RCC 7860 (cell line): Measurements from ENCODE around the gene FNDC5.

Experiments used
- DNase-seq: peaks from one replicate; pipeline ENCODE4 v3.0.0-alpha.2; 2015; ENCODE audit warnings: low spot score
- FAIRE-seq: peaks from 2 replicates; lab custom pipeline; 2012; peaks lifted over from hg19 to GRCh38; lab: Jason Lieb, UNC

Gene FNDC5

DNA sequence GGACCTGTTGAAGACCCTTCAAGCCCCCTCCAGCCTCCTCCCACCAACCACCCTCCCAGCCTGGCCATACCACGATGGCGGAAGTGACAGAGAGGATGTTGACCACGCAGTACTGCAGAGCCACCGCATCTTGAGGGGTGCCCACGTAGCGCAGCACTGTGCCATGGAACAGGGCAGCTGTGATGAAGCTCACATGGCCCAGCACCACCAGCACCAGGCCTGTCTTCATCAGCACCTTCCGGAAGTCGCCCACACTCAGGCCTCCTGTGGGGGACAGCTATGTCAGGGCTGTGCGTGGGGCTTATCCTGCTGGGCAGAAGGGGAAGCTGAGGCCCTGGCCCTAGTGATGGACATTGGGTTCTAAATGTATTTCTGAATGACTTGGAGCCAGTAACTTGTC lies 27.3 kb upstream of the FNDC5 start:
- FAIRE-seq (no peak), DNase-seq (no peak)

DNA sequence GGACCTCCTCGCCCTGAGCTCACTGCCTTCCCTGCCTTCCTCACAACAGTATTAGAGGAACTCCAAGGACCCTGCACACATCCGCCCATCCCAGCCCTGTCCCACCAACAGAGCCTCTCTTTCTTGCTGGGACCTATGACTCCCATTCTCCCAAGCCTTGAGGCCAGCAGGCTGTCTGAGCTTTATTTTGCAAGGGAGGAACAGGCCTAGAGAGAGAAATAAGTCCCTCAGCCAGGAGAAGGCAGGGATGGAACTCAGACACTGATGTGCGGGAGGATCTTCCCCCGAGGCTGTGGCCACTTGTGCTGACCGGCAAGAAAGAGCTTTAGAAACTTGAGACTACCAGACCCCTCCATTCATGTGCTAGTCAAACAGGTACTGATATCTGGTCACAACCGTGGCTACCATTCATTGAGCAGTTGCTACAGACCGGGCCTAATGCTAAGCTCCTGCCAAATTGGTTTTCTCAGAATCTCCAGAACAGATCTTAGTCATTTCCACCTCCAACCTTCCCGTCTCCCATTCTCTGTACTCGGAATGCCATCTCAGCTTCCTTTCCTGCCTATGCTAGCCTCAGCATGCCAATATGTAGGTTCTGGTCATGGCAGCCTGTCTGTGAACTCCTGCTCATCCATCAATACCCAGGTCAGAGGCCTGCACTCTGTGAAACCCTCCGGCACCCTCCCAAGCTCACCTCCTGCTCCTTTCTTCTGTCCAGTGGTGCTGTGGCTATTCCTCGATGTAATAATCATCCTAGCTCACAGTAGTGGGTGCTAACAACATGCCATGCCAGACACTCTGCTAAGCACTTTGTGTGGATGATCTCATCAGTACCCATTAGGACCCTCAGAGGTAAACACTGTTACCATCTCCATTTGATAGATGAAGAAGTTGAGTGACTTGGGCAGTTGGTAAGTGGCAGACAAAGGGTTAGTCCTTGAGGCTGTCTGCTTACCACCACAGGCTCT lies 26.7 kb upstream of the FNDC5 start:
- FAIRE-seq = no peak
- DNase-seq = no peak

DNA sequence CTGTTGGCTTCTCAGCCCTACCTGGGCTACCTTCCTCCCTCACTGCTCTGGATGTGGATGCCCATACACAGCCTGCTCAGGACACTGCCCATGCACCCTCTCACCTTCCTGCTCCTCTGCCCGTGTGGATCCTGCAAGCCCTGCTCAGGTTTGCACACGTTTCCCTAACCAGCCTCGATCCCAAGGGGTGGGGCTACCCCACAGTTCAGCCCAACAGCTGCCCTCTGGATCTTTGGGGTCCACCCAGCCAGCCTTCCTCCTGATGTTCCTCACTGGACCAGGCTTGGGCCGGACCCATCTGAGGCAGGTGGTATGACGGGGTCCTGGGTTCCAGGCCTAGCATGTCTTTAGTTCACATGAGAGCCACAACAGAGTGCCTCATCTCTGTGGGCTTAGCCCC lies 25.7 kb upstream of the FNDC5 start:
- FAIRE-seq = no peak
- DNase-seq = no peak

DNA sequence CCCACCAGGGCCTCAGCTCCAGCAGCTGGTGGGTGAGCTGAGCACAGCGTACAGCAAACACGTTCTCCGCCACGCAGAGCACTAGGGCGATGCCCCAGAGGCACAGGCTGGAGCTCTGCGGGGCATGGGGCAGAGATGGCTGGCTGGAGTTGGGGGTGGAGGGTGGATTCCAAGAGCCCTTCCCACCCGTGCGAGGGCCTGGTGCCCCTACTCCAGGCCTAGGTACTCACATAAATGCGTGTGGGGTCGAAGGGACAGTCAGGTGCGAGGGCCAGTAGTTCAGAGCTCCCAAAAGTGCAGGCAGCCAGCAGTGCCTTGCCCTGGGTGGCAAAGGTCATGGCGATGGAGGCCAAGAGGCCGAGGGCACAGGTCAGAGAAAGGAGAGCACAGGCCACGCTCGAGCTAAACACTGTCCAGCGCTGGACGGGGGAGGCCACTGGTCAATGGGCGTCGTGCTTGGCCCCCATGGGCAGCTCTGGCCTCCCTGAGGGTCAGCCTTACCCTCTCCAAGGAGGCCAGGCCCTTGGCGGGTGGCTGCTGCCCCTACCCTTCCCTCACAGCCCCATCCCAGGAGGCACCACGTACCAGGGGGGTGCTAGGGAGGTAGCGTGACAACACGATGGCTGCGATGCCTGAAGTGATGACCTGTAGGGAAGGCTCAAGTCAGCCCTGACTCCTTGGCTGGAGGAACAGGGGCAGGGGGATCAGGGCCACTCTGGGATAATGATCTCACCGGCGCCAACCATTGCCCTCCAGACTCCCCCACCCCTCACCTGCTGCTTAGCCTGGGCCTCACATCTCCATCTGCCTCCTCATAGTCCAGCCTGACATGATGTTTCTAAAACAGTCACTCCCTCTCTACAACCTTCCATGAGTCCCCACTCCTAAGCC lies 24.9 kb upstream of the FNDC5 start:
- DNase-seq (no peak), FAIRE-seq (no peak)

DNA sequence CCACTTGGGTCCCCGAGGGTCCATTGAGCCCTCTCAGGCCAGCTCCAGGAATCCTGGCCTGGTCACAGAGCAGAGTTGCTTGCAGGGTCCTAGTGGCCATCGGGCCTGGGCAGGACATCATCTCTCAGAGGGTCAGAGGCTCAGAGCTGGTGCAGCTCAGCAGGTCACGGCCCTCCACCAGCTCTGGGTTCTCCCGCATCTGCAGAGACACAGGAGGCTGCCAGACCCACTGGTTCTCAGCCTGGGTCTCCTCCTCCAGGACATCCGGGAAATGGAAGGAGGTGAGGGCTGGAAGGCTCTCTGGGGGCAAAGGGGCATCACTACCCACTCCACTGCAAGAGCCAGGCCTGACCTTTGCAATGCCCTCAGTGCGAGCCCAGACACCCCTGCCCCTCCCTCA lies 24.0 kb upstream of the FNDC5 start:
- FAIRE-seq (no peak), DNase-seq (no peak)

DNA sequence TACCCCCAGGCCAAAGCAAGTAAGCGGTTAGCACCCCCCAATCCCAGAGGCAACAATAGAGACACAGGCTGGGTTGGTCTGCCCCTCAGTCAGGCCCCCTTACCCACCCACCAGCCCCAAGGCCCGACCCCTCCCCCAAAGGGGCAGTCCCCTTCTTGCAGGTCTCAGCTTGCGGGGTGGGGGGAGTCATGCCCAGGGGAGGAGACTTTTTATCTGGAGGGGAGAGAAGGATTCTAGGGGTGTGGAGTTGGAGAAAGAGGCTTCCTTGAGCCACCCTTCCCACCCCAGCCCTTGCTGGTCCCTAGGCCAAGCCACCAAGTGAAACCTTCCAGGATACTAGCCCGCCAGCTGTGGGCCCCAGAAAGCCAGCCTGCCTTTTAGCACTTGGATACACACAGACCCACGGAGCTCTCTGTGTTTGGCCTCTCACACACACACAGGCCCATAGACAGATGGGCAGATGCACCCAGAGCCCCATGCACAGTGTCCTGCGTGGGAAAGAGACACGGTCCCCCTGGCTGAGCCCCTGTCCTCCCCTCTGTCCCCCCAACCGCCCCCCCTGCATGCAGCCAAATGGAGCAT lies 23.4 kb upstream of the FNDC5 start:
- no peak for FAIRE-seq
- DNase-seq = no peak

DNA sequence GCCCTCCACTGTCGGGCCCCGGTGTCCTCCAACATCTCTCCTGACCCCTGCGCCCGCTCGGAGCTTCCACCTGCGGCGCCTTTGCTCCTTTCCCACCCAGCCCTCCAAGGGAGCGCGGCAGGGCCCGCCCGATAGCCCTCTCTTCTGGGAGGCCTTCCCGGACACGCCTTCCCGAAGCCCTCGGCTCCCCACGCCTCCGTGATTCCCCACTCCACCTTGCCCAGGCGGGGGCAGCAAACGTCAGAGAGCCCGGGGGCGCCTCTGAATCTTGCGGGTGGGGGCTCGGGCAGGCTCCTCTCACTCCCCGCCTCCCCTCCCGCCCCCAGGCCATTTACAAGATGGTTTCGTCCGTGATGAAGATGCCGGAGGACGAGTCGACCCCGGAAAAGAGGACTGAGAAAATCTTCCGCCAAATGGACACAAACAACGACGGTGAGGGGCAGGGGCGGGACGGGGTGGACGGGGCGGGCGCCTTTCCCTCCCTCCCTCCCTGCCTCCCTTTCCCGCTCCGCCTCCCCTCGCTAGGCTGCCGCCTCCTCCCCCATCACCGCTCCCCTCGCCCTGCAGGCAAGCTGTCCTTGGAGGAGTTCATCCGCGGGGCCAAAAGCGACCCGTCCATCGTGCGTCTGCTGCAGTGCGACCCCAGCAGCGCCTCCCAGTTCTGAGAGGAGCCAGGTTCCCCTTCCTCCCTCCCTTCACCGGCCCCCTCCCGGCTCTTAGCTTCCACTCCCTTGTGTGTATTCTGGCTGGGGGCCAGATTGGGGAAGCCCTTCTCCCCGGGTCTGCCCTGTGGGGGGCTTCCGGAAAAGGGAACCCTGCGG lies 22.7 kb upstream of the FNDC5 start:
- FAIRE-seq = no peak
- DNase-seq = no peak

DNA sequence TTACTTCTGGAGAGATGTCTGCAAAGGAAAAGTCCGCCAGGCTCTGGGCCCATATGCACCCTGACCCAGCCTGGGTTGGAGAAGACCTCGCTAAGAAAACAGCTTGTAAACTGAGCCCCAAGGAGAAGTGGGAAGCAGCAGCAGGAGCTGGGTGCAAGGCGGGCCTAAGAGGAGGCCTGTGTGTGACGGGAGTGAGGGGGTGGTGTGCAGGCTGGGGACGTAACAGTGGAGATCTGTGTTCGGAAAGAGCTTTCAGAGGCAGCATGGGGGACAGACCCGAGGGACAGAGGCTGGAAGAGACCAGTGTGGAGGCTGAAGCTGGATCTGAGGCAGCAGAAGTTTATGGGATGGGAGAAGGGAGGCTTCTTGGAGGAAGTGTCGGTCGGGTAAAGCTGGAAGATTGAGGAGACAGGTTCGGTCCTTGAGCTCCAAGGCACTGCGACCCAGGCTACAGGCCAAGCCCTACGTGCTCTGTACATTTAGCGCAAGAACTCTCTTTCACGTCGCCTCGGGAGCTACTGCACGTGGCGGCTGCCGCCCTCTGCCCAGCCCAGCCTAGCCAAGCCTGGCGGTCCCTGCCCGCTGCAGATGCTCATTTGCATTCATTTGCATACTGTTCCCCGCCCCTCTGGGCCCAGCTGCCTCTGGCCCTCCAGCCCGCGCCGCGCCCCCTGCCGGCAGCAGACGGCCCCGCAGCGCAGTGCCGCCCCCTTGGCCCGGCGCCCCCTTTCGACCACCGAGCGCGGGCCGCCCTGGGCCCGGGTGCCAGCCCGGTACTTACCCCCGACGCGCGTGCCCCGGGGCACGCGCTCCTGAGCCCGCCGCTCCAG lies 21.9 kb upstream of the FNDC5 start:
- DNase-seq = no peak
- no peak for FAIRE-seq

DNA sequence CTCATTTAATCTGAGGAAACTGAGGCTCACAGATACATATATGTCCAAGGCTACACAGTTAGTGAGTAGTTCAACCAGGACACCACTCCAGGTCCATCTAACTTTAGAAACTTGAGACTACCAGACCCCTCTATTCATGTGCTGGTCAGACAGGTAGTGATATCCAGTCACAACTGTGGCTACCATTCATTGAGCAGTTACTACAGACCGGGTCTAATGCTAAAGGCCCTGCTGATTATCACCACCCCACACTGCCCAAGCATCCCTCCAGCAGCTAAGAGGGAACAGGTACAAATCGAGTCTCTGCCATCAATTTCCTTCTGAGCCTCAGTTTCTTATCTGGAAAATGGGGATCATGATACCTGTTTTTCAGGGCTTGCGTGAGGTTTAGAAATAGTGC lies 20.9 kb upstream of the FNDC5 start:
- FAIRE-seq (no peak), DNase-seq (no peak)

DNA sequence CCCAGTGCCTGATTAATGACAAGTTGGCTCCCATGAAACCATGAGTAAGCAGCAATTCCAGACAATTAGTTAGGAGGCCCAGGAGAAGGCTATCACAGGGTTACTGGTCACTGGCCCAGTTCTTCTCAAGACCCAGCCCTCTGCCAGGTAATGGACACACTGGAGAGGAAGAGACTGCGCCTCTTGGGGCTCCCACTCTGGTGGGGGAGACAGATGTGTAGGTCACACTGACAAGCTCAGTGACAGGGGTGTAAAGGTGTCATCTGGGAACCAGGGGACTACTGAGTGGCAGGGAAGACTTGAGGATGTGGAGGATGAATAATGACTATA lies 20.5 kb upstream of the FNDC5 start:
- DNase-seq = no peak
- no peak for FAIRE-seq

DNA sequence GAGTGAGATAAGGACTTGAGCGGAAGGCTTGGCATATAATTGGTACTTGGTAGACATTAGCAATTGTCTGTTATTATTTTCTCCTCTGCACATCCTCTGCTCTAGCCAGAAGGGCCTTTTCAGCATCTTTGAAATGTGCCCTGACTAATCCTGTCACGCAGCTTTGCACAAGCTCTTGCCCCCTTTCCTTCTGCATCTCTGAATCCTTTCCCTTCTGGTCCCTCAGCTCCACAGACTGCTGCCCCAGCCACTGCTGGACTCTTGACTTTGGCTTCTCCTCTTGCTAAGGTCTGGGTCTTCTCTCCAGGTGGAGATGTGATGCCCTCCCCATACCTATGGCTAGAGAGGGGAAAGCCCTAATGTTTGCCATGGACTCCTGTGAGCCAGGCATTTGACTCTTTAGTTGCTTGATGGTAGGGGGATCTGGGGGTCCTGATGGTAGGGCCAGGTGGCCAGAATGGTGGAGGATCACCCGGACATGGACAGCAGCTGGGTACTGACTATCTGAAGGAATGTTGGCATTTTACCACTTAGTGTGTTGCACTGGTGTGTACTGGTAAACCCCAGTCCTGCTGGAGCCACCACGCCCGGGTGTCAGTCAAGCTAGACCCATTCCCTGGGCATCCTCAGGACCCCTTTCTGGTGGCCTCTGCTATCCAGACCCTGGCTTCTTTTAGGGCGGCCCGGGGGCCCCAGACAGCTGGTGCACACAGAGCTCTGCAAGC lies 20.0 kb upstream of the FNDC5 start:
- FAIRE-seq (no peak), DNase-seq (no peak)

DNA sequence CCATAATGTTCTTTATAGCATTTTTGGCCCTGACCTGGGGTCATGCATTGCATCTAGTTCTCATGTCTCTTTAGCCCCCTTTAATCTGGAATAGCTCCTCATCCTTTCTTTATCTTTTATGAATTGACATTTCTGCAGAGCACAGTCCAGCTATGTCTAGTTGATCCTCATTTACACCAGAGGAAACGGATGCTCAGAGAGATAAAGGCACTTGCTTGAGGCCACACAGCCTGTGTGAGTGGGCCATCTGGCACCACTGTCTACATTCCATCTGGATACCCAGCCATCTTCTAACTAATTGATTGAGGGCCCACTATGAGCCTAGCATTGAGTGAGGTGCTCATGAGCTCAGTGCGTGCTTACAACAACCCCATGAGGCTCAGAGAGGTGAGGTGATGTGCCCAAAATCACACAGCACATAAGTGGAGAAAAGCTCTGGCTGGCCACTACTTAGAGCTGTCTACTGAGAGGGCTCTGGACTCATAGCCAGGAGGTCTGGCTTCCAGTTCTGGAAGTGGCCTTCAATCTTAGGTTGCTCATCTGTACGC lies 19.1 kb upstream of the FNDC5 start:
- FAIRE-seq (no peak), DNase-seq (no peak)

DNA sequence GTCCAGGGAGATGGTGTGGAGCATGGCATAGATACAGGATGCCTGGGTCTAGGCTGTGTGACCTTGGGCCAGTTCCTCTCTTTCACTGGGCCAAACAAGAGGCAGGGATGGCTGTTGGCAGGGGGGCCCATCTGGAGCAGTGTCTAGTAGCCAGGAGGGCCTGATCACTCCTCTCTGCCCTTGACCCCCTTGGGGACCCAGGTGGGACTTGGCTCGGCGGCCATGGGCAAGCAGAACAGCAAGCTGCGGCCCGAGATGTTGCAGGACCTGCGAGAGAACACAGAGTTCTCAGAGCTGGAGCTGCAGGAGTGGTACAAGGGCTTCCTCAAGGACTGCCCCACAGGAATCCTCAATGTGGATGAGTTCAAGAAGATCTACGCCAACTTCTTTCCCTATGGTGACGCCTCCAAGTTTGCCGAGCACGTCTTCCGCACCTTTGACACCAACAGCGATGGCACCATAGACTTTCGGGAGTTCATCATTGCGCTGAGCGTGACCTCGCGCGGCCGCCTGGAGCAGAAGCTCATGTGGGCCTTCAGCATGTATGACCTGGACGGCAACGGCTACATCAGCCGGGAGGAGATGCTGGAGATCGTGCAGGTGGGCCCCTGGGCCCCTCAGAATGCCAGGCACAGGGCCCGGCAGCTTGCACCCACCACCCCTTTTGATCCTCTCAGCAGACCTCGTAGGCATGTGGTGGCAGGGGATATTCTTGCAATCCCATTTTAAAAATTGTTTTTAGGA lies 18.1 kb upstream of the FNDC5 start:
- DNase-seq = no peak
- no peak for FAIRE-seq

DNA sequence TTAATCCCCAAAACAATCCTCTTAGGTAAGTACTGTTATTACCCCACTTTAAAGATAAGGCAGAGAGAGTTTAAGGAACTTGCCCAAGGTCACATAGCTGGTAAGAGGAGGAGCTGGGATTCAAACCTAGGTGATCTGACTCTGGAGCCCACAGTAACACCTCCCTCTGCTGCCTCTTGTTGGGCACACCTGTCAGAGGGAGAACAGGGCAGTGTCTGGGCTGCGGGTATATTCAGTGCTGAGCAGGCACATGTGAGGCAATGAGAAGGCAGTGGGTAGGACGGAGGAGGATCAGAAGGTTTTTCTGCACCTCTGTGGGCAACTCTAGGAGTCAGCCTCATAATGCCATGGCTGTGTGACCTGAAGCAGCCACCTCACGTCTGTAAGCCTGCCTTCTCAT lies 17.4 kb upstream of the FNDC5 start:
- no peak for FAIRE-seq
- no peak for DNase-seq

DNA sequence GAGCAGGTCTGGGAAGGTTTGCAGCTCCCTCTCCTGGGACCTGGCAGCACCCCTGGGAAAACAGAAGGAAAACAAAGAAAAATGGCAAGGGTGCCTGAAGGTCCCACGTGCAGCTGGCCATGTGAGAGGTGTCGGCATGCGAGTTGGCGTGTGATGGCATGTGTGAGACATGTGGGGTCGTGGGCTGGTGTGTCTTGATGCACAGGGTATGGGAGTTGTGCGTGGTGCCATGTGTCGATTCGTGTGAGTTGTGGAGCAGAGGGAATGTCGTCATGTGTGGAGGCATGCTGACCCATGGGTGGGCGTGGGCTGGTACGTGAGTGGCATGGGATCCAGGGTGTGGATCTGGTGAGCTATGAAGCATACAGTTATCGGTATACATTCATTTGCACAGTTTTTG lies 16.9 kb upstream of the FNDC5 start:
- FAIRE-seq (no peak), DNase-seq (no peak)

DNA sequence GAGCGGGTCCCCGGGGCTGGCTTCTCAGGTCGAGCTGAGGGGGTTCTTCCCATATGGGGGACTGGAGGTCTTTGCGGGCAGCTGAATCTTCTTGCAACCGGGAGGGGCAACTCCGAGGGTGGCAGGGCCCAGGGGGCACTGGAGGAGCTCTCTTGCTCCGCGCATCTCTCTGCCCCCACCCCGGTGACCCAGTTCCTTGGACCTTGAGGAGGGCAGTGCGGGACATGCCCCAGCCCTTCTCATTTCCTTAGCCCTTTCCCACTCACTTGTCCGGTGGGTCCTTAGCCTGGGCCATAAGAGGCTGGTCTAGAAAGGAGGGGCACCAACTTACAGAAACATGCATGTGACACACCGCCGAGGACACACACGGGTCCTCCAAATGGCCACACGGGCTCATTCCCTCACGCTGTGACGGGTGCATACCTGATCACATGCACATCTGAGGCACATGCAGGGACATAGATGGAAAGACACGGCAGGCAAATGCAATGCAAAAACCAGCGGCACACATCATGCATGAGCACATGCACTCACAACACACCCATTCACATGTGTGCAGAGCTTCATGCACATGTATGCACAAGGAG lies 16.2 kb upstream of the FNDC5 start:
- DNase-seq (no peak), FAIRE-seq (no peak)

DNA sequence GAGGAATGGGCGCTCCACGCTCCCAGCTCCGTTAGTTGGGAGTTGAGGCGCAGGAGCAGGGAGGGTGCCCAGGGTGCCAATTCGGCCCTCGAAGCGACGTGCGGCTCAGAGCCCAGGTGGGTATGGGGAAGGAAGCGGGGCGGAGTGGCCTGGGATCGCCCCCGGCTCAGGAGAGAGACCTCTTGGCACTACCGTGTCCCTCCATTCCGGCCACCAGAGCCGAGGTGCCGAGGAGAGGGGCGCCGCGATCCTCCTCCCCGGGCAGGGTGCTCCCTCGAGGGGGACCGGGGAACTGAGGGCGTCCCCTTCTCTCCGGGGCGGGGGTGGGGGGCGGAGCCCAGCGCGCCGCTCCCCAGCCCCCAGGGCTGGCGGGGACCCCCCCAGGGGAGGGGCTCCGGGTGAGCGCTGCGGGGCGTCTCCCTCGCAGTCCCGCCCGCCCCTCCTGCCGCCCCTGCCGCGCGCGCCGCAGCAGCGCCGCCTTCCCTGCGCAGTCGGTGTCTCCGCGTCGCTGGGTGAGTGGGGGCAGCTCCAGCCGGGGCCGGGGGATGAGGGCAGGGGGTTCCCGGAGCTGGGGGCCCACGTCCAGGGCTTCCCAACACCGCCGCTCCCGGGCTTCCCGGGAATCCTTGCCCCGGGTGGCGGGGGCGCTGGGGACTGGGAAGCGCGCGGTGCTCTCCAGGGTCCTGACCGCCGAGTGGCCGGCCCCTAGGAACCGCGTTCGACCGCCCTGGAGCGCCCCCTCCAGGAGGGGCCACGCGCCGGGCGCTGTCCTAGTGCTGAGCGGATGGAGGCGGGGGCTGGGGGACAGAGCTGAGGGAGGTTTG lies 15.5 kb upstream of the FNDC5 start, which contains the start of gene HPCA:
TSS of gene HPCA (plus strand) at position 488 of the 824 bp plus-strand sequence. CDS start 2,408 bp downstream, outside the sequence.
- no peak for DNase-seq
- FAIRE-seq = no peak
